Muscle layer of duodenum (tissue), 2 donors: ENCODE measurements around the gene FRMD4B.

Experiments
- H3K27ac ChIP-seq: one replicate; pipeline ENCODE4 v1.7.0; 2013; ENCODE audit warnings: mild to moderate bottlenecking, low read length
- H3K27me3 ChIP-seq: one replicate; pipeline ENCODE4 v1.7.0; 2013; ENCODE audit warnings: low read depth, mild to moderate bottlenecking, control low read depth, low read length
- H3K36me3 ChIP-seq, 2 donors: one replicate each; pipeline ENCODE4 v1.7.0; 2013; ENCODE audit warnings: low read length in 2 of 2, control low read depth in 1 of 2, mild to moderate bottlenecking in 1 of 2; ENCODE audit not compliant: insufficient read depth in 2 of 2, control insufficient read depth in 1 of 2
- H3K4me1 ChIP-seq, 2 donors: one replicate each; pipeline ENCODE4 v1.7.0; 2013; ENCODE audit warnings: low read length in 2 of 2, mild to moderate bottlenecking in 2 of 2, control low read depth in 1 of 2, moderate library complexity in 1 of 2; ENCODE audit not compliant: insufficient read depth in 2 of 2, control insufficient read depth in 1 of 2
- H3K4me3 ChIP-seq, 2 donors: one replicate each; pipeline ENCODE4 v1.7.0; 2013; ENCODE audit warnings: low read length in 2 of 2, low read depth in 1 of 2, mild to moderate bottlenecking in 1 of 2
- H3K9me3 ChIP-seq, 2 donors: one replicate each; pipeline ENCODE4 v1.7.0; 2013; ENCODE audit warnings: low read length in 2 of 2, control low read depth in 1 of 2, mild to moderate bottlenecking in 1 of 2; ENCODE audit not compliant: control insufficient read depth in 1 of 2
- donor health status: healthy.

FRMD4B gene

GRCh38 chr3:69400683-69401082 is 14.8 kb upstream of the FRMD4B start:
- Histone ChIP-seq H3K9me3 (peaks cover 0 to 10% of the 10 kb centered on the region in 2 donors), H3K27ac (no peak overlapping the region), H3K27me3 (no peaks in the 10 kb centered on the region), H3K4me3 (no peak overlapping the region), H3K4me1 (no peaks in the 10 kb centered on the region), H3K36me3 (no peaks in the 10 kb centered on the region)

GRCh38 chr3:69392850-69393249 is 7.0 kb upstream of the FRMD4B start:
- Histone ChIP-seq H3K4me3 (no peak overlapping the region), H3K27me3 (peaks cover 4% of the 10 kb centered on the region), H3K36me3 (no peaks in the 10 kb centered on the region), H3K27ac (no peak overlapping the region), H3K4me1 (no peaks in the 10 kb centered on the region), H3K9me3 (no peaks in the 10 kb centered on the region)

DNA sequence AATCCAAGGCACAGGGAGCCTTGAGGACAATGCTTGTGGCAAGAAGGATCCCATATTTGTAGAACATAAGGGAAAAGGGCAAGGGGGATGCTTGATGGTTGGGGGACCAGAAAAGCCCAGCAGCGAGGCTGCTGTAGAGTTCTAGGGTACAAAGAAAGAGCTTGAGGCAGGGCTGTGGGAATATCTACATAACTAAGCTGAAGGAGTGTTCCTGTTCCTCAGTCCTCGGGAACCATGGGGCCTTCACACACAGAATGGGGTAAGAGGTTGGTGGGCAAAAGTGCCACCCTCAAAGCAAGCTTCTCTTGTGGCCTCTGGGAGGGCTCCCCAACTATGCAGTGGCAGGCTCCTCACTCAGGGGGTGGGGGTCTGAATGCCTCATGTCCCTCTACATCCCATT is 6.5 kb upstream of the FRMD4B start:
- H3K9me3 ChIP-seq, result no peaks in the 10 kb centered on the region
- H3K27ac ChIP-seq, result no peak overlapping the region
- H3K36me3 ChIP-seq, result no peaks in the 10 kb centered on the region
- H3K4me1 ChIP-seq, result no peaks in the 10 kb centered on the region
- no peak overlapping the region for H3K4me3 ChIP-seq
- H3K27me3 ChIP-seq, result peaks cover 4% of the 10 kb centered on the region

GRCh38 chr3:69391554-69391953 is 5.7 kb upstream of the FRMD4B start:
- H3K27ac ChIP-seq, result no peak overlapping the region
- H3K4me3 ChIP-seq, result no peak overlapping the region
- no peaks in the 10 kb centered on the region for H3K9me3 ChIP-seq

DNA sequence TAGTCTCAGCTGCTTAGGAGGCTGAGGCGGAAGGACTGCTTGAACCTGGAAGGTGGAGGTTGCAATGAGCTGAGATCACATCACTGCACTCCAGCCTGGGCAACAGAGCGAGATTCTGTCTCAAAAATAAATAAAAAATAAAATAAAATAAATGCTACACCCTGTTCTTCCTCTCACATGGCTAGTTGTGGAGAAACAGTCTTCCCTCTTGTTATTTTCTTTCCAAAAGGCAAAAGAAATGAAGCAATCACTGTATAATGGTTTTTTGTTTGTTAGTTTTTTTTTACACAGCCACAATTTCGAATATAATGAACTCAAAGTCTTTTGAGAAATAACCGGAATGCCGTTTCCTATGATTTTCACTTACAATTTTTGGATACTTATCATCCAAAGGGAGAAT is 4.9 kb upstream of the FRMD4B start:
- Histone ChIP-seq H3K27ac (no peak overlapping the region), H3K4me1 (no peaks in the 10 kb centered on the region), H3K36me3 (no peaks in the 10 kb centered on the region), H3K4me3 (no peak overlapping the region), H3K9me3 (no peaks in the 10 kb centered on the region), H3K27me3 (peaks cover 4% of the 10 kb centered on the region)

More at GRCh38 chr3:69391554-69391953, 5.7 kb upstream of the FRMD4B start:
- no peaks in the 10 kb centered on the region for H3K4me1 ChIP-seq
- H3K27me3 ChIP-seq, result peaks cover 4% of the 10 kb centered on the region
- H3K36me3 ChIP-seq, result no peaks in the 10 kb centered on the region

DNA sequence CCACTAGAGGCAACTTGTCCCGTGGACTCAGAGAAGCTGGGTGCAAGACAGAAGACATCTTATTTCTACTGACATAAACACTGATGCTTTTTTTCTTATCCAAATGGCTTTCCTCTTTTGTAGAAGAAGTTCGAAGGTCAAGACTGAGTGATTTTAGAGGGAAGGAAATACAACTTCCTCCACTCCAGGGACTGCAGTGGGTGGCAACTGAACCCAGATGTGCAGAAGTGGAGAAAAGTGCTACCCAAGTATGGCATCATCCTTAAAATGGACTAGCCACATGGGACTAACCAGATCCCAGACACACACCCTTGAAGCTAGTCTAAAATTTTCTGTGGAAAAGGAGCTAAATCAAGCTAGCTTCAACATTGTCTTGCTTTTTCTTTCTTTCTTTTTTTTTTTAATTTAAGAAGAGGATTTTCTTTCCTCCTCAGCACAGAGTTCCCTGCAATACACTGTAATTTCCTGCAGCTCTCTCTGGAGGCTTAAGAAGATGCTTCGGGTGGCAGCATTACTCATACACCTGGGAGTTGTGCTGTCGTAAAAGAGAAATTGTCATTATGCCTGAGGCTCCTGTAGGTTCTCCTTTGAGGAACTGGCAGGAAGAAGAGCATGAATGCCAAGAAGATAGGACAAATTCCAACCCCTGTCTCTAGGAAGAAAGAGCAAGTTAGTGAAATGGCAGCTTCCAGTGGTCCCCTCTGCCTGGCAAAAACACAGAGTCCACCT is 3.8 kb upstream of the FRMD4B start:
- Histone ChIP-seq H3K27ac (no peak overlapping the region), H3K4me3 (no peak overlapping the region), H3K36me3 (no peaks in the 10 kb centered on the region), H3K27me3 (peaks cover 4% of the 10 kb centered on the region), H3K4me1 (peaks cover 3 to 5% of the 10 kb centered on the region in 2 donors), H3K9me3 (no peaks in the 10 kb centered on the region)

- H3K27ac ChIP-seq, result no peak overlapping the region
- peaks cover 3 to 9% of the 10 kb centered on the region in 2 donors for H3K4me1 ChIP-seq
Measured at GRCh38 chr3:69388241-69388640, 2.4 kb upstream of the FRMD4B start.

GRCh38 chr3:69386556-69387385 is 883 bp upstream of the FRMD4B start:
- H3K27ac ChIP-seq, result no peak overlapping the region
- peak overlapping the region; percentile 62 to 77 for H3K4me3 ChIP-seq
- no peaks in the 10 kb centered on the region for H3K9me3 ChIP-seq
- peaks cover 3 to 9% of the 10 kb centered on the region in 2 donors for H3K4me1 ChIP-seq
- H3K27me3 ChIP-seq, result peaks cover 4% of the 10 kb centered on the region
- H3K36me3 ChIP-seq, result no peaks in the 10 kb centered on the region

More at GRCh38 chr3:69388241-69388640, 2.4 kb upstream of the FRMD4B start:
- Histone ChIP-seq H3K4me3 (no peak overlapping the region), H3K9me3 (no peaks in the 10 kb centered on the region), H3K27me3 (peaks cover 4% of the 10 kb centered on the region), H3K36me3 (no peaks in the 10 kb centered on the region)

GRCh38 chr3:69385123-69385722 is 665 bp downstream of the FRMD4B start:
- Histone ChIP-seq H3K4me3 (peak overlapping the region; percentile 62 to 77), H3K27me3 (peaks cover 4% of the 10 kb centered on the region), H3K27ac (peak overlapping the region; percentile 56), H3K4me1 (peaks cover 3 to 9% of the 10 kb centered on the region in 2 donors), H3K9me3 (no peaks in the 10 kb centered on the region), H3K36me3 (no peaks in the 10 kb centered on the region)

GRCh38 chr3:69384326-69384725 is 1.6 kb downstream of the FRMD4B start:
- H3K9me3 ChIP-seq, result no peaks in the 10 kb centered on the region
- H3K27me3 ChIP-seq, result no peaks in the 10 kb centered on the region
- H3K27ac ChIP-seq, result no peak overlapping the region
- peaks cover 3 to 9% of the 10 kb centered on the region in 2 donors for H3K4me1 ChIP-seq
- H3K4me3 ChIP-seq, result peak overlapping the region; percentile 62 to 77
- no peaks in the 10 kb centered on the region for H3K36me3 ChIP-seq

- H3K4me3 ChIP-seq, result no peak overlapping the region
- no peaks in the 10 kb centered on the region for H3K9me3 ChIP-seq
- no peak overlapping the region for H3K27ac ChIP-seq
- H3K4me1 ChIP-seq, result peaks cover 0 to 4% of the 10 kb centered on the region in 2 donors
- H3K27me3 ChIP-seq, result no peaks in the 10 kb centered on the region
- no peaks in the 10 kb centered on the region for H3K36me3 ChIP-seq
Measured at GRCh38 chr3:69379661-69380060, 6.2 kb downstream of the FRMD4B start.
